SJSA1 (cell line): ENCODE measurements around the gene COLQ. TPM values are rescaled to one million over a fixed set of nuclear protein-coding genes. Genes with fewer than 3 reads are reported as not detected.

Experiments
- DNase-seq, 2 experiments: peaks; one replicate each; pipeline ENCODE4 v3.0.0-alpha.2; 2015 to 2020; ENCODE audit warnings: low spot score in 2 of 2, low read depth in 1 of 2
- H3K27ac ChIP-seq: fragments of 250-450 bp; sonication (Bioruptor Pico); 2 replicates; pipeline ENCODE4 v1.5.1; 2020; ENCODE audit warnings: mild to moderate bottlenecking, moderate library complexity
- H3K27me3 ChIP-seq: fragments of 250-450 bp; sonication (Bioruptor Pico); replicated peaks from 2 replicates; pipeline ENCODE4 v1.5.1; 2020; ENCODE audit warnings: mild to moderate bottlenecking, moderate library complexity
- H3K36me3 ChIP-seq: fragments of 250-450 bp; sonication (Bioruptor Pico); 2 replicates; pipeline ENCODE4 v1.5.1; 2020; ENCODE audit warnings: mild to moderate bottlenecking
- H3K4me1 ChIP-seq: fragments of 250-450 bp; sonication (Bioruptor Pico); replicated peaks from 2 replicates; pipeline ENCODE4 v1.6.1; 2021; ENCODE audit warnings: mild to moderate bottlenecking
- H3K4me3 ChIP-seq: fragments of 250-450 bp; sonication (Bioruptor Pico); 2 replicates; pipeline ENCODE4 v1.5.1; 2020; ENCODE audit warnings: mild to moderate bottlenecking
- H3K9me3 ChIP-seq: fragments of 250-450 bp; sonication (Bioruptor Pico); replicated peaks from 2 replicates; pipeline ENCODE4 v1.5.1; 2020; ENCODE audit warnings: mild to moderate bottlenecking
- total RNA-seq: library from RNA; depleted of rRNA; stranded (reverse); fragments of >200 nt; shearing (Covaris generic); gene quantifications from 2 replicates; pipeline ENCODE4 v1.2.3, GENCODE V29; 2014; rRNA removed

The COLQ gene
- total RNA-seq, 1 experiment from 2014 or later = 0.29 TPM

DNA sequence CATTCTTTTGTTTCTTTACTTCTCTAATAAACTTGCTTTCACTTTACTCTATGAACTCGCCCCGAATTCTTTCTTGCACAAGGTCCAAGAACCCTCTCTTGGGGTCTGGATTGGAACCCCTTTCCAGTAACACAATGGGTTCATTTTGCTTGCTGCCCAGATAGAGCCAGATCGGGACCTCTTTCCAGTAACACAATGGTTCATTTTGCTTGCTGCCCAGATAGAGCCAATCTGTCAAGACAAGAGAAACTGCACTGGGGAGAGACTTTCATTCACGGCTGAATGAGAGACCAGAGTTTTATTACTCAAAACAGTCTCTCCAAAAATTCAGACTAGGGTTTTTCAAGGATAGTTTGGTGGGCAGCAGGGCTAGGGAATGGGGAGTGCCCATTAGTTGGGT lies 119.6 kb downstream of the COLQ start:
- Histone ChIP-seq H3K27ac (no peak overlapping the region), H3K36me3 (no peaks in the 10 kb centered on the region), H3K9me3 (no peaks in the 10 kb centered on the region), H3K4me3 (no peak overlapping the region), H3K4me1 (no peaks in the 10 kb centered on the region), H3K27me3 (no peaks in the 10 kb centered on the region)
- no peak for DNase-seq

Other genes with a start within 250 kb of the COLQ start
- 7.6 and 10.4 TPM in 2 replicates for gene SH3BP5, start 189.1 kb downstream of the COLQ start, total RNA-seq
- gene METTL6, start 94.2 kb downstream of the COLQ start, total RNA-seq = 19.3 and 32.2 TPM in 2 replicates
- gene EAF1, start 94.1 kb downstream of the COLQ start, total RNA-seq = 13.1 and 16.0 TPM in 2 replicates
- 7.5 and 14.1 TPM in 2 replicates for gene HACL1, start 79.9 kb upstream of the COLQ start, total RNA-seq
- gene BTD, start 80.0 kb upstream of the COLQ start, total RNA-seq = 13.4 and 21.9 TPM in 2 replicates